ENCODE measurements around the gene TMEM248. TPM values are rescaled to one million over a fixed set of nuclear protein-coding genes. Genes with fewer than 3 reads are reported as not detected.

The TMEM248 gene
- total RNA-seq, 4 donors from 2014 or later: 98.1 to 111 (median 108) TPM

GRCh38 chr7:66921918-66922486, 977 bp downstream of the TMEM248 start:
- no peak for ATAC-seq (ENCODE audit: low FRiP score)
- no peak for DNase-seq (ENCODE audit: low spot score)
- TF ChIP-seq CTCF (IDR thresholded peaks at IDR 0.05): no peak

GRCh38 chr7:66925255-66925654, 4.2 kb downstream of the TMEM248 start:
- DNase-seq (ENCODE audit: low spot score) (no peak), ATAC-seq (ENCODE audit: low FRiP score) (no peak)
- TF ChIP-seq CTCF (IDR thresholded peaks at IDR 0.05): no peak

DNA sequence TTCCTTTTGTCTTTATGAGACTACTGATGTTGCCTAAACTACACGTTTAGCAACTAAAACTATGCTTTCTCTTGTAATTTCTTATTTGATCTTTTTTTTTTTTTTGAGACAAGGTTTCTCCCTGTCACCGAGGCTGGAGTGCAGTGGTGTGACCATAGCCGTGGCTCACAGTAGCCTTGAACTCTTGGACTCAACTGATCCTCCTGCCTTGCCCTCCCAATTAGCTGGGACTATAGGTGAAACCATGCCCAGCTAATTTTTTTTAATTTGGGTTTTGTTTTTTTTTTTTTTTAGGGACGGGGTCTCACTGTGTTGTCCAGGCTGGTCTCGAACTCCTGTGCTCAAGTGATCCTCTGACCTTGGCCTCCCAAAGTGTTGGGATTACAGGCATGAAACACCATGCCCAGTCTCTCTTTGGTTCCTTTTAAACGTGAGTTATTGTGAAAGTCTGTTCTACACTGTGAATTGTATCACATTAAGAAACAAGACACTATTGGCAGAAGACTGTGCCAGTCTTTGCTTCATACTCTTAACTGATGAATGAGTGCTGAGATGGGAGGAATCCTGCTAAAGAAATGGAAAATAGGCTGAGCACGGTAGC, 6.4 kb downstream of the TMEM248 start:
- TF ChIP-seq CTCF (IDR thresholded peaks at IDR 0.05): no peak
- DNase-seq (ENCODE audit: low spot score) (no peak), ATAC-seq (ENCODE audit: low FRiP score) (no peak)

- ATAC-seq (ENCODE audit: low FRiP score) (no peak), DNase-seq (ENCODE audit: low spot score) (no peak)
- TF ChIP-seq CTCF (IDR thresholded peaks at IDR 0.05): no peak
Measured at GRCh38 chr7:66928388-66928787, 7.4 kb downstream of the TMEM248 start.

GRCh38 chr7:66929165-66929564, 8.1 kb downstream of the TMEM248 start:
- no peak for ATAC-seq (ENCODE audit: low FRiP score)
- TF ChIP-seq CTCF (IDR thresholded peaks at IDR 0.05): no peak
- DNase-seq (ENCODE audit: low spot score): no peak

GRCh38 chr7:66929935-66930334, 8.9 kb downstream of the TMEM248 start:
- ATAC-seq (ENCODE audit: low FRiP score) (no peak), DNase-seq (ENCODE audit: low spot score) (no peak)
- TF ChIP-seq CTCF (IDR thresholded peaks at IDR 0.05): no peak

GRCh38 chr7:66930341-66930740, 9.3 kb downstream of the TMEM248 start:
- TF ChIP-seq CTCF (IDR thresholded peaks at IDR 0.05): no peak
- no peak for ATAC-seq (ENCODE audit: low FRiP score)

More at GRCh38 chr7:66930341-66930740, 9.3 kb downstream of the TMEM248 start:
- DNase-seq (ENCODE audit: low spot score): no peak
